ENCODE data around the gene PARK7.

The PARK7 gene

DNA sequence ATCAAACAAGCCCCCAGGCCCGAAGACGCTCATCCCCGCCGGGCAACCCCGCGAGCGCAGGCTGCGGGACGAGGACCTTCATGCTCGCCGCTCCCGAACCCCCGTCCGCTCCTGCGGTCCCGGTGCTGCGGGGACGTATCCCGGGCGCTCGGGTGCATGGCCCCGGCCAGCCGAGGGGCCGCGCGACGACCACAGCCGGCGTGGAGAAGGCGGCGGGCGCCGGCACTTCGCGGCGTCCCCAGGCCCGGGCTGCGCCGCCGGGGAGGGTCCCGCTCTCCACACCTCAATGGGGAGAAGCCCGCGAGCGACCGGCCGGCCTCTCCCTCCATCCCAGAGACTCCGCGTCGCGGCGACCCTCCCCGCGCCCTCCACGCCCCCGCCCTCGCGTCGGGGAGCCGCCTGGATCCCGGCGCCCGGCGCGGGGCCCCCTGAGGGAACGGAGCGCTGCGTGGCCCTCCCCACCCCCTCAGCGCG is 64.2 kb downstream of the PARK7 start:
- DNase-seq: no peak

DNA sequence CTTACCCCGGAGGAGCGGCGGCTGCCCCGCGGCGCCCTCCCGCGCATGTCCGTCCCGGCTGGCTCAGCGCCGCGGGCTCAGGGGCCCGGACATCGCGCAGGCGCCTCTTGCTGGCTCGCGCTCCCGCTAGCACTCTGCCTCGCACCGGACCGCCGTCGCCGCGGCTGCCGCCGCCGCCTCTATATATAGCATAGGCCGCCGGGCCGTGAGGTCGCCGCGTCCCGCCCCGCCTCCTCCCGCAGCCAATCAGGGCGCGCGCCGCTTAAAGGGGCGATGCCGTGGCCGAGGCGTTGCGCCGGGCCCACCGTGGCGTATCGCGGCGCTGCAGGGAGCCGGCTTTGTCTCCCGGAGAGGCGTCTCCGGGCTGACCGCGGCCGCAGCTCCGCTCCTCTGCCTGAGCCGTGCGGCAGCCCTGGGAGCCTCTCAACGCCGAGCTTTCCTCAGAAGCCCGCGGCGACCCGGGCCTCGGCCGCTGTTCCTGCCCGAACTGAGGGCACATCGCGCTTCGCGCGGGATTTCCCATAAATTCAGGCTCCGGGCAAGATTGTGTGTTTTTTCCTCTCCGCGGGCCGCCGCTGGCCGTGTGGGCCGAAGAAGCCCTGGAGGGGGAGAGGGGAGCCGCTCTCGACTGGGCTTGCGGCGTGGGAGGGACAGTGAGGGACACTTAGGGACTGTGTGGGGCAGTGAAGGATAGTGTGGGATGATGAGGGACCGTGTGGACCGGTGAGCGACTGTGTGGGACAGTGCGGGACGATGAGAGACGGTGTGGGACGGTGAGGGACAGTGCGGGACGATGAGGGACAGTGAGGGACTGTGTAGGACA is 64.9 kb downstream of the PARK7 start, which contains the start of gene ERRFI1:
Gene ERRFI1, minus strand, starts transcription at position 157 of the 823 bp plus-strand sequence. CDS start 10,690 bp downstream, outside the sequence.
- peak; percentile 90 for DNase-seq

DNA sequence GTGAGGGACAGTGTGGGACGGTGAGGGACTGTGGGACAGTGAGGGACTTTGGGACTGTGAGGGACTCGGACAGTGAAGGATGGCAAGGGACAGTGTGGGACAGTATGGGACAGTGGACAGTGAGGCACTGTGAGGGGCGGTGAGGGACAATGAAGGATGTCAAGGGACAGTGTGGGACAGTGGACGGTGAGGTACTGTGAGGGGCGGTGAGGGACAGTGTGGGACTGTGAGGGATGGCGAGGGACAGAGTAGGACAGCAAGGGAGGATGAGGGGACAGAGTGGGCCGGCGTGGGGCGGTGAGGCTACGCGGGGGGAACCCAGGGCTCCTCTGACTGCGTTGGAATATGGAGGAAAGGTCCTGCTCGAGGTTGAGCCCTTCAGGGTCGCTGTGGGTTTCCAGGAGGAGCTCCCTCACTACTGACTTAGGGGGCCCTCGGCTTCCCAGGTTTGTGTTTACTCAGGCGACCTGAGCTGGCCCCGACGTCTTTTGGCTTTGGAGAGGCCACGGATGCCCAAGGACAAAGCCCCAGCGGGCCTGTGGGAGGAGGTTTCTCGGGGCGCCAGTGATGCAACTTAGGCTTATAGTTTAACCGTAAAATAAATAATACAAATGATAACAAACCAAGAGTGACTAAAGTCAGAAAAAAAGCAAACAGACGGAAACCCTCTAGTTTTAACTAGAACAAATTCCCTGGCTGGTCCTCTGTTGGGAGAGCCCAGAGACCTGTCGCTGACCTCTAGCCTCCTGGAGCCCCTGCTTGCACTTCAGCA is 65.7 kb downstream of the PARK7 start:
- DNase-seq: no peak

GRCh38 chr1:8027748-8028570 is 66.4 kb downstream of the PARK7 start:
- no peak for DNase-seq

GRCh38 chr1:8028571-8028910 is 67.0 kb downstream of the PARK7 start:
- no peak for DNase-seq

GRCh38 chr1:8031176-8031785 is 69.8 kb downstream of the PARK7 start:
- DNase-seq: peak; percentile 46

- DNase-seq: no peak
Measured at GRCh38 chr1:8032366-8032910, 70.9 kb downstream of the PARK7 start.

DNA sequence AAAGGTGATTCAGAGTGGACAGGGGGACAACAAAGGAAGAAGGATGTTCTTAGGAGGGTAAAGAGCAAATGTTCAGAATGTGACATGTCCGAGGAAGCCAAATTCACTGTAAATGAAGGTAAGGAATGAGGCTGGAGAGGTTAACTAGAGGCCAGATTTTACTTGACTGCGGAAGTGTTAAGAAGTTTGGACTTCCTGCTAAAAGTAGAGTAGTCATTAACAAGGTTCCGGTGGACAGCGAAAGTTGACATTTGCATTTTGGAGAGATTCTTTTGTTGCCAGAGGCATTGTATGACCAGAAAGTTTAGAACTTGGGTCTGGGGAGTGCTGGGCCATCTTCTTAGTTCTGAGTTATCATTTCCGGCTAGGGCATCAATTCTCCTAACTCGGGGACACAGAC is 71.8 kb downstream of the PARK7 start:
- DNase-seq: no peak
